Stimulated activated CD8-positive, alpha-beta memory T cell treated with anti-CD3 and anti-CD28 coated beads, Interleukin-7, amount 100 ng/mL, for 4 hours (primary cell): ENCODE measurements around the gene SOCS7.

Experiments
- DNase-seq, 2 donors: peaks; one replicate each; pipeline ENCODE4 v3.0.0-alpha.2; 2020; ENCODE audit warnings: low read depth in 2 of 2

SOCS7 gene

DNA sequence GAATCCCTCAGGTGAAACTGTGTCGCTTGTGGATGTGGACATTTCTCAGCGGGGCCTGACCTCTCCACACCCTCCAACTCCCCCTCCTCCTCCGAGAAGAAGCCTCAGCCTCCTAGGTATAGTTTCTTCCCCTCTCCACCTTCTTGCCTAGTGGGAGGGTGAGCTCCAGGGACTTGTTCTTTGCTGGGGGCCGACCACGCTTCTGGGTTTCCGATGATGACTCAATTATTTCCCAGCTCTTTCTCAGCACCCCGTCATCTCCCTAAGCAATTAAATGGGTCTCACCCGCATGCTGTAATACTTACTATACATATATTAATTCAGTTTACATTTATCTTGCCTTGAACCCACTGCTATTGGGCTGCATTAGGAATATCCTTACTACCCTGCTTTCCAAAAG is 13.1 kb downstream of the SOCS7 start:
- DNase-seq, result no peak

DNA sequence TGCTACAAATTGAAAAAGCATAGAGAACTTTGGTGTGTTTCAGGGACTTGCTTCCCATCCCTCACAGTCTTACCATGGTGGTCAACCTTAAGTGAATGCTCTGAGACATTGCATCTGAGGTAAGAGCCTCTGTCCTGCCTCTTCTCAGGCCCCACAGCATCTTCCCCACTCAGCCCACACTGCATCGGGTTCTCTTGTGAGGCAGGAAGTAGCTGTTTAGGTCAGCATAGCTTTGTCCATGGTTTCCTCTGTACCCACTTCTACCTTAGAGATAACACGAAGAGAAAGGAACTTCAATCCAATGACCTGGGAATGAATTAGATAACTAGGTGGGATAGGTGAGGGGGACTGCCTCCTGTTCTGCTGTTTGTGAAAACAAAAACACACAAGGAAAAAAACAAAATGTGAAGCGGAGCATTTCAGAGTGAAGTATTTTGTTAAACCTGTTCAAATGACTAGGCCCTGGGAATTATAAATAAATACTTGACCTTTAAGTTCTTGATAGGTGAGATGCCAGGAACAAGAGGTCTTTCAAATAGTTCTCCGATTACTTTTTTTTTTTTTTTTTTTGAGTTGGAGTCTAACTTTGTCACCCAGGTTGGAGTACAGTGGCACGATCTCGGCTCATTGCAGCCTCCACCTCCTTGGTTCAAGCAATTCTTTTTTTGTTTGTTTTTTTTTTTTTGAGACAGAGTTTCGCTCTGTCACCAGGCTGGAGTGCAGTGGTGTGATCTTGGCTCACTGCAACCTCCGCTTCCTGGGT is 17.7 kb downstream of the SOCS7 start:
- no peak for DNase-seq

DNA sequence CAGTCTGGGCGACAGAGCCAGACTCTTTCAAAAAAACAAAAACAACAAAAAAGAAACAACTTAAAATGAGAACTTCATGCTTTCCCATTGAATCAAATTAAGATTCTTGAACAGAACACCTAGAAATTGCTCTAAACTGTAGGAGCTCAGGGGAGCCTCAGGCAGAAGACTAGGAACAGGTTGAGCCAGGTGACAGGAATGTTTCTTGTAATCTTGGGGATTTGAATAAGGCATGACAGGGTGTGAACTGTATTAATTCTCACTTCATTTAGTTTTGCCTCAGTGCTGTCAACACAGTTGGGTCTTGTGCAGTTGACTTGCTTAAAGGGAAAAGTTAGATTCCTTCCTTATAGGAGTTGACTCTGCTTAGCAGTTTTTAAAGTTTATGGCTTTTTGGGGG is 27.8 kb downstream of the SOCS7 start:
- DNase-seq, result no peak

DNA sequence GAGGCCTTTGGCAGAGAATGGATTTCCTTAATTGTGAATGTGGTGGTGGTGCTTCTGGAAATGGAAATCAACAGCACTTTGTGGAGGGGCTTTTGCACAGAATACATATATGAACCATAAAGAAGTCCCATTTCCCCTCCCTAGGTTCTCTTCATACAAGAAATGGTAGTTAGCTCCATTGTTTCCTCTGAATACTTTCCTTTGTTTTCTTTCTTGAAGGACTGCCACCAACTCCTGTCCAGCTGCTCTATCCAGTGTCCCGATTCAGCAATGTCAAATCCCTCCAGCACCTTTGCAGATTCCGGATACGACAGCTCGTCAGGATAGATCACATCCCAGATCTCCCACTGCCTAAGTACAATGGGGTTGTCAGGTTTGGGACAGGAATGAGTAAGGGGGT is 43.4 kb downstream of the SOCS7 start:
- DNase-seq, result no peak

DNA sequence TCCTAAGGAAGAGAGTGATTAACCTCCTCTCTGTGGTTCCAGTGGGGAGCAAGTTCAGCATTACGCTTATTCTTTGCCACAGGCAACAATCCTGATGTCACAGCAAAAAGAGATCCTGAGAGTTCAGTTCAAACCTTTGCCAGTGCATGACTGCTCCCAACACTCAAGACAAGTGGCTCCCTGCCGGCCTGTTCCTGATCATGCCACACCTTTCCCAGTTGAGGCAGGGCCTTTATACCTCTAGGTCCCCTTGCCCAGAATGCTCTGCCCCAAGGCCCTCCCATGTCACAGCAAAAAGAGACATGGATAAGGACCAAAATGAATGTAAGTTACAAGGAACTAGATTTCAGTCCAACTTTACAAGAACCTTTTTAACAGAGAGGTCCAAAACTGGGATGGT is 45.6 kb downstream of the SOCS7 start:
- DNase-seq, result no peak

DNA sequence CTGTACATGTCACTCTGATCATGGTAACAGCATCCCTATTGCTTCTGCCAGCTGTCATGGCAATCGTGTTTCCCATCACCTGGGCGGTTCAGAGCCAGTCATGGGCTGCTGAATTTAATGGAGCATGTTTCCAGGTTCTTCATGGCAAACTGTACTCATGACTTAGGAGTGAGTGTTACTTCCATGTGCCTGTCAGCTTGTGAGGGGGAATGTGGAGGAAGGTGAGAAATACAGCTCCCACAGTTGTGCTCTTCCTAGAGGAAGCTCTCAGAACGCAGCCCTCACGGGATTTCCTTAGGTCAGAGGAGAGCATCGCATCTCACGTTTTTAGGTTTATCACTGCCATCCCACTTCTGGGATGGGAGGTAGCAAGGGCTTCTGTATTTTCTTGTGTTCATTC is 48.6 kb downstream of the SOCS7 start:
- no peak for DNase-seq

DNA sequence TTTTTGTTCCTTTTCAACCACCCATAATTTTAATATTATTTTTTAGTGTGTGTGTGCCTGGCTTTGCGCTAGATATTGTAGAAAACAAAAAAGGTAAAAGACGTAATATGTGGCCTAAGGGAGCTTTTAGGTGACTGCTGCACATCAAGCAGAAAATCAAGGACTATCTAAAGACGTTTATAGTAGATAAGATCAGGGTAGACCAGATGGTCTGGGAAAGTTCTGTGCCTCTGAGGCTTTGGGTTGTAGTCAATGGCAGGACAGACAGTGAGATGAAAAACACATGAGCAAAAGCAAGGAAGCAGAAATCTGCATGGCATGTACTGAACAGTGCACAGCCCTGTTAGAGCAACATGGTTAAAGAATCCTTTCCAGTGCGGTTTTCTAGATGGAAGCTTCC is 49.8 kb downstream of the SOCS7 start:
- DNase-seq, result no peak

DNA sequence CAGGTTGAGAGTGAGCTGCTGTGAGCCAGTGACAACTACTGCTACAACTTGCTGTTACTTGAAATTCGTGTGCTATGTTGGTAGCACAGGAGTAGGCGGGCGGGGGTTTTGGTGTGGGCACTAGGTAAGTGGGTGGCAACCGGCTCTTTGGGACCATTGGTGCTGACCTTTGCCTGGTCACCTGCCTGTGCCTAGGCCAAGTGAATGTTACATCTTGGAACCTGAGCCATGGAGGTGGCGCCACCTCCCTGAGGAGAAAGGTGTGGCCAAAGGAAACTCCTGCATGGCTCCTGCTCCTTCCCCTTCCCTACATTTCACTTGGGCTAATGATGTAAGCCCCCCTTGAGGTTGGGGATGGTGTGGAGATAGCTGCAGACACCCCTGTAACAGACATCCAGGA is 51.3 kb downstream of the SOCS7 start:
- no peak for DNase-seq

DNA sequence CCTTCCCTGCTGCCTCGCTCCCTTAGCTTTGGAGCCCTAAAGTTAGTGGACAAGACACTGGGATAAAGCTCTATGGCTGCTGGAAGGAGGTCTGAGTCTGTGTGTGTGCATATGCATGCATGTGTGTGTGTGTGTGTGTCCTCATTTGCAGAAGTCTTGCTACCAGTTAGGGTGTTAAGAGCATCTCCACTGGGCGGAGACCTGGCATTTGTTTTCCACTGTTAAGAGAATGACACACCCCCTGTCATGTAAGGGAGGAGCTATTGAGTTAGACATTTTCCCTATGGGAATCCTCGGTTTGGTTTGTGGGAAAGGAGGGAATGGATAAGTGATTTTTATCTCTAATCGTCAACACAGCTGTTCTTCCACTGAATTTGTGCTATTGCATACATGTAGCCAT is 51.8 kb downstream of the SOCS7 start:
- no peak for DNase-seq

DNA sequence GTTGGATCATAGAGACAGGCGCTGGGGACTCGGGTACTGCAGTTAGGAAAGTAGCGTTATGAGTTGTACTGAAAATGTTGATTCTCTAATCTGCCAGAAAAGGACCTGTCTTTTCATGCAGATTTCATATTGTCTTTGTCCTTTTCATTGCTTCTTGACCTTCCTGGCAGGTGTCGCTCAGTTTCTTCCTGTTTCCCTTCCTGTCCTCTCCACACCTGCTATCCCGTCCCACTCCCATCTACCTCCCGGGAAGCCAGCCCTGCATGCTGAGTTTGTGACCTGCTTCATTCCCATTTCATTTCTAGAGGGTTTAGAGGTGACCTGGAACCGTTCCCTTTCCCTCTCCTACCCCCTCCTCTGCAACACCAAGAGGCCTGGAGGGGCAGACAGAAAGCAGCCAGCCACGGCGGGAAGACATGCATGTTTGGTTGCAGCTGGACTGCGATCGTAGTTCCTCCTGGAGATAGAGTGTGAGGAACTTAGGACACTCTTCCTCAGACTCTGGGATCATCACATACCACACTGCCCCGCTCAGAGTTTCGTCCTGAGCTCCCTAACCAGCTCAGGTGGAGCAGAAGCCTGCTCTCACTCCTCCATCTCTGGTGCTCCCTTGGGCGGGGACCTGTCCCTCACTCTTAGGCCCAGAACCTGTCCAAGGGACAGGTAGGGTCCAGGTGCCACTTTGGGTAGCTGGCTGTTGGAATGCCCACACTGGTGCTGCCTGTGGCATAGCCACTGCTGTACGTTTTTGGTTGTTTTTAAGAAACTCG is 52.7 kb downstream of the SOCS7 start:
- DNase-seq, result no peak

DNA sequence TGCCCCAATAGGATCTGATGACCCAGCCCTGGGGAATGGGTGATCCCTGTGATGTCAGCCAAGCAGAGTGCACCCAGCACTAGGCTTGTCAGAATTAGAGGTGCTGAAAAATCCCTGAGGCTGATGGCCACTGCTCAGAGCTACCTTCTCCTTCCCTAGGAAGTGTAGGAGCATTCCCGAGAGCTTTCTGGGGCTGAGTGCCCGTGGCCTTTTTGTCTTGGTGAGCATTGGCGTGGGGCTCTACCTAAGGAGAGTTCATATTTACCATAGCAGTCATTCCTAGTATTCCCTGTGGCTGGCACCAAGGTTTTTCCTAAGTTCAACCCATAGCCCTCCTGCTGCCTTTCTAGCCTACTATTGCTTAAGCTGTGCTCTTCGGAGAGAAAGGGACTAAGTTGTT is 54.0 kb downstream of the SOCS7 start:
- DNase-seq, result no peak

DNA sequence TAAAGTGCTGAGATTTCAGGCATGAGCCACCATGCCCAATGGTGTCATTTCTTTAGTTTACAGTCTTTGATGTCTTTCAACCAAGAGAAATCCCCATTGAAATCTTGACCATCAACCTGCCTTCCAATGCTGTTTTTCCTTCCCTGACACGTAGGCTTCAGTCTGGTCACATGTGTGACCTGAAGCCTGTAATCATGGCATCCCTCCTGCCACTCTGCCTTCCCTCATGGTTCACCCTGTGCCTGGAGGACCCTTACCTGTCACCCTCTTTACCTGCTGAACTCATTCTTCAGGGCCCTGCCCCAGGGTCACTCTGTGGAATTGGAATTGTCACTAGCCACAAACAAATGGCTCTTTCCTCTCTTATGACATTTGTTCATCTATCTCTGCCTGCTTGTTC is 58.6 kb downstream of the SOCS7 start:
- DNase-seq, result no peak

DNA sequence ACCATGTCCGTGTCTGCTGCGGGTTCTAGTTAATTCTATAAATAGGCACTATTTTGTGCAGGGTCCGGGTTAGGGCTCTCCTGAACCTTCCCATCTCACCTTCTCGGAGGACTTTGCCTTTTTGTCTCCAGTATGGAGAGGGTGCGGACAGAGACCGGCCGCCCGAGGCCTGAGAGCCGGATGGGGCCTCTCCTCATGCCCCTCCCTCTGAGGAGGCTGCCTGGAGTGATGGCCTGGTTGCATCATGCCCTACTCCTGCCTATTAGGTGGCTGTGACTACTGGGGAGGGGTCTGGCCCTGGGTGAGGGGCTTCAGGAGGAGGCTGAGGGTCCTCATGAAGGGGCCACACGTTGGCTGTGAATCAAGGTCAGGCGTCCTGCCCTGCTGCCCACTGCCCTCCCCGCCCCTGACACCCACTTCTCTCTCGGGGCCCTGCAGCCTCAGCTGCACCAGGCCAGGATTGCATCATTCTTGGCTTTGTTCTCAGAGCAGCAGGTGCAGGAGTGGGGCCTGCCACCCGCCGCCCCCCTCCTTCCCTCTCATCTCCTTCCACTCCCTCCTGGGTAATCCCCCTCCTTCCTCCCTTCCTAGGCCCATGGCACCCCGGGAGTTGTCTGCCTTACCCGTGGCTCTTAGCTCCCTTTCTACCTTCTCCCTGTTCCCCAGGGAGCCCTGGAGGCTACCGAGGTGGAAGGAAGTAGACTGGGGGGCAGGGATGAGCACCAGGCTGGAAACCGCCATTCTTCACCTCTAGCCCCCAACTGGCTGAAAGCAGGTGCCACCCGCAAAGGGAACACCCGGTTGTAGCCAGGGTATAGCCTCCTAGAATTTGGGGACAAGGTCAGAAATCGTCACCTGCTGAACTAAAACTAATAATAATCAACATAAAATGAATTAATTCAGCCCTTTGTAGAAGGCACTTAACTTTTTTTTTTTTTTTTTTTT is 63.9 kb downstream of the SOCS7 start:
- no peak for DNase-seq

DNA sequence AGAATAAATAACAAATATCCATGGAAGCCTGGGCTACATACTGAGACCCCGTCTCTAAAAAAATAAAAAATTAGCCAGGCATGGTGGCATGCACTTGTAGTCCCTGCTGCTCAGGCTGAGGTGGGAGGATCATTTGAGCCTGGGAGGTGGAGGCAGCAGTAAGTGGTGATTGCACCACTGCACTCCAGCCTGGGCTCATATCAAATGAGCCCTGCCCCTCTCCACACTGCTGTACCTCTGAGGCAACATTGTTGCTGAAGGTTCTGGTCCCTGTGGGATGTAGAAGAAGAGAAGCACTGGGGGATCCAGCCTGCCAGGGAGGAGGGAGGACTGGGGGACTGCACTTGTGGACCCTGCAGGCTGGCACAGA is 65.2 kb downstream of the SOCS7 start:
- no peak for DNase-seq

DNA sequence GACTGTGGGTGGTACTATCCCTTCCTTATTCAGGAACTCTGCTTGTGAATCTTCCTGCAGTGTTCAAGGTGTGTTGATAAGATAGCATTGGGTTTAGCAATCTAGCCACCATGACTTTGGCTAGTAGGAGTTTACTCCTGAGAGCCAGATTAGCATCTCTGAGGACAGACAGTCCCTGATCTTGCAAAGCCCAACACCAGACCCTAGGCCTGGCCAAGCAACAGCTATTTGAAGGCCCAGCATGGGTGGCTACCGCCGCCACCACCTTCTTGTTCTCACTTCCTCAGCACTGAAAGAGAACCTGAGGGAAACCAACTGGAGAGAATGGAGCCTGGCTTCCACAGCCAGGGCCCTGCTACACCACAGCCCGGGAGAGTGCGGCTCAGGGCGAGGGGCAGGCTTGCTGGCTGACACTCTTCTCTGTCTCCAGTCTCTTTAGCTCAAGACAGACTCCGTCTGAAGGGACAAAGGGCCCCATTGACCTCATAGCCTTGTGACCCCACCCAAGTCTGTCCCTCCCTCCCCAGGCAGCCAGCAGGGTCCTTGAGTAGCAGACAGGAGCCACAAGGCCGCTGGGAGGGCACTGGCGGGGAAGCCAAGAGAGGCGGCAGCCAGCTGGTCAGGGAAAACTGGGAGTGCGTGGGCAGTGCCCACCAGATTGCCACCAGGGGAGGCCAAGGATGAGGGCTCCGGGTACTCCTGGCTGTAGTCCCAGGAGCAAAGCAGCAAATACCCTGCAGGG is 65.7 kb downstream of the SOCS7 start:
- DNase-seq, result no peak

DNA sequence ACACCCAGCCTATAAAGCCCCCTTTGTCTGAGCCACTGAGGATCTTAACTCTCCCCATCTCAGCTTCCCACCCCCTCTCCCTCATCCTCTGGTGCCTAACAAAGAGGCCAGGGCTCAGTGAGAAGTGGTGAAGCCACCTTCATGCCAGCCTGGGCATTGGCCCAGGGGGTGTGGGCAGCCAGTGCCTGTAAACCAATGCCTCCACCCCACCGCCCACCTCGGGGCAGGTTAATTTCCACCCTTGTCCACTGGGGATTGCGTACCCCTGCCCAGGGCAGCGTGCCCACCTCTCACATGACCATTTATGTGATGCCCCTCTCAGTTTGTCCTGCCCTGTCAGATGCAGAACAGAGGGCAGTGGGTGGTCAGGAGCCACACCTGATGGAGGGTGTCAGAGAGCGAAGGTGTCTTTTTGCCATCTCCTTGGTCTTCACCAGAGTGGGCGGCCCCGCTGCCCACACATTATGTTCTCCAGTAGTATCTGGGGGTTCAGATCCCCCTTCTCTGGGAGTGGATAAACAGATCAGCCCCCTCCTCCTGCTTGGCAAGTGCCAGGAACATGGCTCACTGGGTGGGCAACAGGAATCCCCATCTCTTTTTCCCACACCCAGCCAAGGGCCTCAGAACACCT is 66.5 kb downstream of the SOCS7 start:
- DNase-seq, result no peak

DNA sequence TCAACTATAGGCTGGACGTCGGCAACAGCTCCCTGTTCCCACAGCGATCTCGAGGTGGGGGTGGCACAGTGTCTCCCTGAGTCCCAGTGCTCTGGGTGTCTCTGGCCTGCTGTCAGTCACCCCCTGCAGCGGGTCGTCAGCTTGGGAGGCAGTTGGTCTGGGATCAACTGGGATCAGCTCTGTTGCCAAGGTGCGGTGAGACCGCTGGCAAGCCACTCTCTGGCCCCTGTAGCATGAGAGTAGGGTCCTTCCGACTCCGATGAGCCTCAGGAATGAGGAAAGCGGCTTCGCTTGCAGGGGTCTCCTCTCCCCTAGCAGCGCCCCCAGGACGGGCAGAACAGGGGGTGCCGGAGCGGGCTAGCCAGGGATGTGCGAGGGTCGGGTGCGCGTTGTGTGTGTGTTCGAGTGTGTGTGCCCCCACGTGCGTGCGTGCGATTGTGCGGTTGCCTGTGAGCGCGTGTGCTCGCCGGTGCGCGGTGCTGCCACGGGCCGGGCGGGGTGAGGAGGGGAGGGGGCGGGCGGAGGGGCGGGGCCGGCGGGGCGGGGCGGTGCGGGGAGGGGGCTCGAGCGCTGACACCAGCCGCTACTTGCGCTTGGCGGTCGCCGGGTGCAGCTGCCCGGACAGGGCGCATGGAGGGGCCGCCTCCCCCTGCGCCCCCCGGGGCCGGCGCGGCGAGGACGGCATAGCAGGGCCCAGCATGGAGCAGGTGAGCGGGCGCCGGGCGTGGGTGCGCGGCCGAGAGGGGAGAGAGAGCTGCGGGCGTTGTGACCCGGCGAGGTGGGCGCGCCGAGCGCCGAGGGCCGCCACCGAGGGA is 67.3 kb downstream of the SOCS7 start:
- no peak for DNase-seq

DNA sequence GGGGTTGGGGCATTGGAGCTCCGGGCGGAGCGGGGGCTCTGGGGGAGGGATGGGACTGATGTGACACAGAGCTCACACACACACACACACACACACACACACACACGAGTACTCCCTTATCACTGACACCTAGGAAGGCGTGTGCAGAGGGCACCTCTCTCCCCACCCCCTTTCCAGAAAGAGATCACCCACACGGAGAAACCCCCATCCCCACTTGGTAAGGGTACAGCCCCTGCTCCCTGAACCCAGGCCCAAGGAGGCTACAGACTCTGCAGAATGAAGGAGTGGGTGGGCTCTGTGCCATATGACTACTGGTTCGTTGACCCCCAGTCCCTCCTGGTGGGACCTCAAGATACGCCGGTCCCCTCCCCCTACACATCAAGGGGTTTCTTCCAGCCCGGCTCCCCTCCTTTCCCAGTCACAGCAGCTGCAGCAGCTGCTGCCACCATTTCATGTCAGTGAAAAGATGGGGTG is 67.9 kb downstream of the SOCS7 start:
- DNase-seq, result no peak

DNA sequence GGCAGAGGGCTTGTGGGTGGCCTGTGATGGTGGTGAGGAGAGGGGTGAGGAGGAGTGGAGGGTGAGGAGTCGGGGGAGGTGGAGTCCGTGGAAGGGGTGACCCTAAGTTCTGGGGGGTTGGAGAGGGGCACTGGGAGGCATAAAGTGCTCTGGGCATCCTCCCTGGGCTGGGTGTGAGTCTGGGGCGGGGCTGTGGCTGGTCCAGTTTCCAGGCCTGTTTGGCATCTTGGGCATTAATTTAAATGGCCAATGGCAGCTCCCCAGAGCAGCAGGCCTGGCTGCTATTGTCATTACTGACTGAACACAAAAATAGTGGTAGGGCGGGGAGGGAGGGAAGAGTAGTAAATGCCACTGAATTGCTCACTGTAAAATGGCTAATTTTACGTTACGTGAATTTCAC is 68.9 kb downstream of the SOCS7 start:
- no peak for DNase-seq

DNA sequence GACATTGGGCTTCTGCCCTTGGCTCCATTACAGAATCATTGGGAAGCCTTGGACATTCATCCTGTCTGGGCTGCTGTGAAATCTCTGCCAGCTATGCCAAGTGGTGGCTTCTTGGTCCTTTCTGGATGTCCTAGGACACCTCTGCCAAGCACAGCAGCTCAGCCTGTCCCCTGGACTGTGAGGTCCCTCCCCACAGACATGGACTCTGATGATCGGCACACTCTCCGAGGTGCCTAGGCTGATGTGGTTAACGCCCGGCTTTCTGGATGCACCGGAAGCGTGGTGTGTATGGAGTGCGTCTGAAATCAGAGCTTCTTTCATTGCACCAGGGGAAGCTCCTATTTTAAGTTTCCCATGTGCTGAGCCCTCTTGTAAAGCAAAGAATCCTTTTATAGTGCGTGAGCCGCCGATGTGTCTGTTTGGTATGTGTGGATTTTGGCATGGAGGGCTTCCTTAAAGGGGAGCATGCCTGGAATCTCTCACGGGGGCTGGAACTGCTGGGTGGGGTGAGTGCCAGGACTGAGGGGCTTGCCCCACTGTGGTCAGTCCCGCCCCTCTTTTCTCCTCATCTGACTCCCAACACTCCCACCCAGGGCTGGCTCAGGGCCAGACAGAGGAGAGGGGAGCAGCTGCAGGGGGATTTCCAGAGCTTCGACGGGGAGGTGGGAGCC is 69.7 kb downstream of the SOCS7 start:
- no peak for DNase-seq
